Stimulated activated CD4-positive, alpha-beta T cell treated with anti-CD3 and anti-CD28 coated beads, TNF-alpha, amount 100 ng/mL, for 48 hours (primary cell): ENCODE results near the gene ATRNL1.
"Not testable (repeated sequence)": the region's sequence is repeated elsewhere in the genome, so short reads cannot be mapped to it uniquely, and the experiment has no call there.

ENCODE experiments used
- DNase-seq, 3 donors: peaks; one replicate each; pipeline ENCODE4 v3.0.0-alpha.2; 2020; ENCODE audit warnings: low read depth in 3 of 3

Gene ATRNL1

GRCh38 chr10:115084277-115084850 is 8.8 kb upstream of the ATRNL1 start:
- DNase-seq, result no peak

- DNase-seq, result no peak
Measured at GRCh38 chr10:115091161-115091560, 2.0 kb upstream of the ATRNL1 start.

GRCh38 chr10:115092258-115092554 is 959 bp upstream of the ATRNL1 start:
- no peak for DNase-seq

GRCh38 chr10:115092555-115093285 is 445 bp upstream of the ATRNL1 start:
- DNase-seq, result peak in 1 of 3 donors; percentile 8

GRCh38 chr10:115093776-115094408 is 727 bp downstream of the ATRNL1 start:
- peak in 1 of 3 donors; percentile 3 for DNase-seq

- DNase-seq, result no peak
Measured at GRCh38 chr10:115094416-115095140, 1.4 kb downstream of the ATRNL1 start.

GRCh38 chr10:115095758-115096157 is 2.6 kb downstream of the ATRNL1 start:
- no peak for DNase-seq

GRCh38 chr10:115103700-115104099 is 10.5 kb downstream of the ATRNL1 start:
- no peak for DNase-seq

GRCh38 chr10:115105411-115105810 is 12.2 kb downstream of the ATRNL1 start:
- DNase-seq, result not testable (repeated sequence)

GRCh38 chr10:115107830-115108229 is 14.7 kb downstream of the ATRNL1 start:
- no peak for DNase-seq

GRCh38 chr10:115117301-115117700 is 24.1 kb downstream of the ATRNL1 start:
- no peak for DNase-seq

- no peak for DNase-seq
Measured at GRCh38 chr10:115118346-115118745, 25.2 kb downstream of the ATRNL1 start.

GRCh38 chr10:115125505-115125904 is 32.3 kb downstream of the ATRNL1 start:
- DNase-seq, result no peak

- DNase-seq, result no peak
Measured at GRCh38 chr10:115129752-115130151, 36.6 kb downstream of the ATRNL1 start.

GRCh38 chr10:115136616-115137015 is 43.5 kb downstream of the ATRNL1 start:
- no peak for DNase-seq

- DNase-seq, result no peak
Measured at GRCh38 chr10:115141254-115141653, 48.1 kb downstream of the ATRNL1 start.

GRCh38 chr10:115157357-115157756 is 64.2 kb downstream of the ATRNL1 start:
- DNase-seq, result no peak

GRCh38 chr10:115163129-115163528 is 70.0 kb downstream of the ATRNL1 start:
- DNase-seq, result no peak

- no peak for DNase-seq
Measured at GRCh38 chr10:115164220-115164619, 71.1 kb downstream of the ATRNL1 start.

- DNase-seq, result no peak
Measured at GRCh38 chr10:115167751-115168150, 74.6 kb downstream of the ATRNL1 start.

- no peak for DNase-seq
Measured at GRCh38 chr10:115171392-115171960, 78.3 kb downstream of the ATRNL1 start.

- DNase-seq, result no peak
Measured at GRCh38 chr10:115173915-115174443, 80.8 kb downstream of the ATRNL1 start.
